GM21723 (cell line): ENCODE data around the gene ARPC5L.
"Not testable (repeated sequence)": the region's sequence is repeated elsewhere in the genome, so short reads cannot be mapped to it uniquely, and the experiment has no call there.

ENCODE experiments used
- ATAC-seq: cut with Tn5 transposase; IDR thresholded peaks from one replicate; pipeline ENCODE4 v1.9.1; 2021; ENCODE audit warnings: mild to moderate bottlenecking, moderate library complexity; ENCODE audit not compliant: unreplicated experiment

Gene ARPC5L

DNA sequence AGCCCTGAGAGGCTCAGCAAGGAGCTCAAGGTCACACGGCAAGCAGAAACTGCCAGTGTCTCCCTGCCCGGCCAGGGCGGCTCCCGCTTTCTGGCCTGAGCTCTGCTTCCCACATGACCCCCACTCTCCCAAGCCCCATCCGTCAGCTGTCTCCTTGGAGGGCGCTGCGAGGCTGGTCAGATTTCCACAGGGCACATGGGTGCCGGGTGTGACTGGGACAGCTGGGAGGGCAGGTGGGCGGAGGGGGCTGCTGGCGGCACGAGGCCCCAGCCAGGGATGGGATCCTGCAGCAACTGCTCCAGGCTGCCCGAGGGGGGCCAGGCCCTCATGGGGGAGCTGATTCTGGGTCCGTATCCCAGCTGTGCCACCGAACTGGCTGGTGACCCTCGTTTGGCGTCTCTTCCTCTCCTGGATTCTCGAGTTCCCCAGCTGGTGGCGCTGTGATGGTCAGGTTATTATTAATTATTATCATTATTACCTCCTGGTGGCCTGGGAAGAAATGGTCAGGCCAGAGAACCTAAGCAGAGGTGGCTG lies 21.6 kb upstream of the ARPC5L start:
- no peak for ATAC-seq

DNA sequence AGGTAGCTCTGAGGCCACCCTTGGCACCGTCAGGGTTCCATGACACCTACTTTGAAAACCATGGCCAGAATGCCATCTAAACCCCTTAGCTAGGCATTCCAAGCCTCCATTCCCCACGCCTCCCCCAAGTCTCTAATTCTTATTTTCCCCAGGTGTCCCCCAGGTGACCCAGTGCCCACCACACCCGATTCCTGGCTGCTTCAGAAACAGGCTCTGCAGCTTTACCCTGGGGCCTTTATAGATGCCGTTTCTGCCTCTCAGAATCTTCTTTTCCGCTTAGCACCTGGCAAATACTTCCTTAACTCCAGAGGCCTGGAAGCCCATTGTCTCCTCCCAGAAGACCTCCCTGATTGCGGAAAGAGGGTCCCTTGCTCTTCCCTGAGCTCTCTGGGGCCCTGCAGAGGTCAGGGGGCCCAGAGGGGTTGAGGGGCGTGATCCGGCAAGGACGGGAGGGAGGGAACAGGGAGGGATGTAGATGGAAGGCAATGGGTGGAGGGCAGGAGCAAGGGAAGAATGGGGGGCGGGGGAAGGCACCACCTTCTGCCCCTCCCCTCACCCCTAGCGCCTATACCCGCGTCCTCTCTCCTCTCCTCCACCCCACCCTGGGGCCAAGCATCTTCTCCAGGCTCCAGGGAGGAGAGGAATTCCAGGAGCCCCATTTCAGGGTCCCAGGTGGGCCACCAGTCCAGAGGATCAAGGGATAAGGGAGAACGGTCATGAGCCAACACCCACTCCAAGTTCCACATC lies 20.7 kb upstream of the ARPC5L start:
- ATAC-seq: no peak

DNA sequence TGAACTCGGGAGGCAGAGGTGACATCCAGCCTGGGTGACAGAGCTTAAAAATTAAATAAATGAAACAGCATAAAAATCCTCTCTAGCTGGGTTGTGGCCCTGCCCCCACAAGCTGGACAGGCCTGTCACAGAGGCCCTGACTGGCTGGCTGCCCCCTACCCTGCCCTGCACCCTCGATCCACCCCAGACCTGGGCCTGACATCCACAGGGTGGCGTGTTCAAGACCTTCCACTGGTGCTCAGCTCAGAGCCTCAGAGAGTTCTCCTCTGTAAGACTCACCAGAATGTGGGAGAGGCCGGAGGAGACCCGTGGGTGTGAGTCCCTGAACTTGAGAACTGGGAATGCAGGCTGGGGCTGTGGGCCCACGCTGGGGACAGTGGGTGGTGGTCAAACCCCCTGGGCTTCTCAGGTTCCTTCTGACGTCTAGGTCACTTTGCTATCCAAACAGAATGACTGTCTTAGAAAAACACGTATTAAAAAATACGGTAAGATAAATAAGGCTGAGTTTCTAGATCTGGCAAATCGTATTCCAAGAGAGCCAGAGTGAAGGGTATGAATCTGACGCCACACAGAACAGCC lies 18.4 kb upstream of the ARPC5L start:
- no peak for ATAC-seq

DNA sequence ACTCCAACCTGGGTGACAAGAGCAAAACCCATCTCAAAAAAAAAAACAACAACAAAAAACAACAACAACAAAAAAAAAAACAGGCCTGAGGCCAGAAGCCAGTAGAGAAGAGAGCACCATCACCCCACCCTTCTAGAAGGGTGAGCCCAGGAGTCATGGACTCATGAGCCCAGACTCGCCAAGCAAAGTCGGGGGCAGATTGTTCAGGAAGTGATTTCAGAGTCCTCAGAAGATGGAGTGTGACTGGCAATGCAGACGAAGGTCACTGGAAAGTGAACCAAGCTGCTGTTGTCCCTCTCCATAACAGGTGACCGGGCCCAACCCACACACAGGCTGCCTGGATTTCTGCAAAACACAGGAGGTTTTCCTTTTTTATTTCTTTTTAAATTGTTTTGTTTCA lies 17.6 kb upstream of the ARPC5L start:
- no peak for ATAC-seq

DNA sequence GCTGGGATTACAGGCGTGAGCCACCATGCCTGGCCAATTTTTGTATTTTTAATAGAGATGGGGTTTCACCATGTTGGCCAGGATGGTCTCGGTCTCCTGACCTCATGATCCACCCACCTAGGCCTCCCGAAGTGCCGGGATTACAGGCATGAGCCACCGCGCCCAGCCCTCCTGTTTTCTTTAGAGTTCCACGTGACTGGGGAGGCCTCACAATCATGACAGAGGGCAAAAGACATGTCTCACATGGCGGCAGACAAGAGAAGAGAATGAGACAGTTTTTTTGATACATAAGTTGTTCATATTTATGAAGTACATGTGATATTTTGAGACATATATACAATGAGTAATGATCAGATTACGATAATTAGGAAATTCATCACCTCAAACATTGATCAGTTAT lies 15.5 kb upstream of the ARPC5L start:
- ATAC-seq: not testable (repeated sequence)

DNA sequence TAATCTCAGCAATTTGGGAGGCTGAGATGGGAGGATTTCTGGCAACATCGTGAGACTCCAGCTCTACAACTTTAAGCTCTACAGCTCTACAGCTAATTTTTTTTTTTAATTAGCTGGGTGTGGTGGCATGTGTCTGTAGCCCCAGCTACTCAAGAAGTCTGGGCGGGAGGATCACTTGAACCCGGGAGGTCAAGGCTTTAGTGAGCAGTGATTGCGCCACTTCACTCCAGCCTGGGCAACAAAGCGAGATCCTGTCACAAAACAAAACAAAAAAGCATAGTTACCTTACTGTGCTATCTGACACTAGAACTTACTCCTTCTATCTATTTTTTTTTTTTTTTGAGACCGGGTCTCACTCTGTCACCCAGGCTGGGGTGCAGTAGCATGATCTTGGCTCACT lies 15.0 kb upstream of the ARPC5L start:
- ATAC-seq: no peak

DNA sequence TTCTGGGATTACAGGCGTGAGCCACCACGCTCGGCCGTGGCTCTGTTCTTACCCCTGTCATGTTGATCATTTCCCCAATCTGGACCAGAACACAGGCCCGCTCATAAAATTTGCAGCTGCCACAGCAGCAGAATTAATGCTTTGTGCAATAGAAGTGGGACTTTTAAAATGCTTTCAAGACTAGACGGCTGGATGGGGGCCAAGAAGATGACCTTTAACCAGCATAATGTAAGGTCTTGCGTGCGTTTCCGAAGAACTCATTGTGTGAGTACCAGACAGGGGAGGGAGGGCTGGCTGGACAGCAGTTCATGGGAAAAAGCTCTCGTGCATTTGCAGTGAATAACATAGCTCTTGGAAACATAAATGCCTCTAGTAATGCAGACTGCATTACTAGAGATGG lies 12.1 kb upstream of the ARPC5L start:
- ATAC-seq: no peak

DNA sequence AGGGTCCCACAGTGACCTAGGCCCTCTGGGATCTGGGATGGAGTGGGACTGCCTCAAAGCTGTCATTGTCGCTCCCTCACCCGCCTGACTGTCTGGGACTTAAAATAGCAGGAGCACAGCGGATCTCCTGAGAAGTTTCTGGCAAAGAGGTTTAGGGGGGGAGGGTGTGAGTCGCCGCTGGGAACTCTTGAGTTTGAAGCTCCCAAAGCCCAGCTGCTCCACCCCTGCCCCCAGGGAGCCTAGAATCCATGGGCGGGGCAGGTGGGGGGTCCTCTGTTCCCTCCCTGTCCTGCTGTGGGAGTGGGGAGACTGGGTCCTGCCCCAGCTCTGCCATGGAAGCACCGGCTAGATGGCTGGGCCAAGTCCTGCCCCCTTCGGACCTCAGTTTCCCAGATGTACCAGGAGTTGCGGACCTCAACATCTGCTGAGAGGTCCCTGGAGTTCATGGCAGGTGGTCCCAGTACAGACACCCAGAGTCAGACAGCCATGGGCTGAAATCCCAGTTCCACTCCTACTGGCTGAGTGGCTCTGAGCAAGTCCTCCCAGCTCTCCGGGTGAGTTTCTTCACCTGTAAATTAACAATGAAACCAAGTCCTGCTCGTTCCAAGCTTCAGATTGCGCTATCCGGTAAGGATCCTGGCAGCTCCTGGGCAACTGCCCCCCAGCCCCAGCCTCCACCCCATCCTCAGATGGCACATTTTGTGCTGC lies 9.7 kb upstream of the ARPC5L start:
- ATAC-seq: no peak

DNA sequence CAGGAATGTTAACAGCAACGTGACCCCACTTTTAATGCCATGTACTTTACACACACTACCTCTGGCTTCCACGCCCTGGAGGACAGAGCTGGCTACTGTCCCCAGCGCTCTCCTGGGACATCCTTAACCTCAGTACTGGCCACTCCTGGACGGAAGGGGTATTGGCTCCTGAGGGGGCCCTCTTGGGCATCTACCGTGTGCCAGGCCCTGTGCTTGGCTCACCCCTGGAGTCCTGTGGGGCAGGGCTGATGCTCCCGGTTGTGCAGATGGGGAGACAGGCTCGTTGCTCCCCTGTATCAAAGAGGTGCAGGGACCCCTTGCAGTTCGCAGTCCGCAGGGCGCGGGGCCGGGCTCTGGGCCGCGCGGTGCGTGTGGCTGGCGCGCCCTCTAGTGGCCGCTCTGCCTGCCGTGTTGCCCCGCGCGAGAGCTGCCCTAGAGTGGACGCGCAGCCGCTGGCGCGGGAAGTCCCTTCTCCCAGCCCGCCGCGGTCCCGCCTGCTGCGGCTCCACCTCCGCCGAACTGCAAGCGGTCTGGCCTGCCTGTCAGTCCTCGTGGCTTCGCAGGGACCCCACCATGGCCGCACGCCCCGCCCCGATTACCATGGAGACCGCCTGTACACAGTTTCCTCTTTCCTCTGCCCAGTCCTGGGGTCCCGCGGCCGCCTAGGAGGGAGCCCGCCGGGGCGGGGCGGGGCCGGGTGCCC lies 8.9 kb upstream of the ARPC5L start, which contains the start of gene WDR38:
TSS of gene WDR38 (plus strand) at position 632 of the 703 bp plus-strand sequence. CDS start 72 bp downstream, outside the sequence.
- ATAC-seq: peak; percentile 74

DNA sequence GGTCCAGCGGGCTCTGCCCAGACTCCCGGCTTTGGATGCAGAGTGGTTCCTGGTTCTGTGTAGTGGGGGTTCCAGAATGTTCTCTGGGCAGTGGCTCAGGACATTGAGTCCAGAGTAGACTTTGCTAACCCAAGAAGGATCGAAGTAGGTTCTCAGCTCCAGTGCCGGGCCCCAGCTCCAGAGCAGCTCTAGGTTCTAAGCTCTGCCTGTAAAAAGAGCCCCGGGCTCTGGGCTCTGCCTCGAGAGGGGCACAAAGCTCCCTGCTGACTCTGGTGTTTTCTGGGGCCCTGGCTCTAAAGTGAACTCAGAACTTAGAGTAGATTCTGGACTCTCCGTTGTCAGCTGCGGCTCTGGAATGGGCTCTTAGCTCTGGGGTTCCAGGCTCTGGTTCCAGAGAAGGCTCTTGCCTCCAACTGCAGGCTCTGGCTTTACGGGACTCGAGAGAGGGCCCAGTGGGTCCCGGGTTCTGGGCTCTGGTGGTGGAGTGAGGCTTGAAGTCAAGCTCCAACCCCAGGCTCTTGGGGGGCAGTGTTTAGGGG lies 8.3 kb upstream of the ARPC5L start:
- ATAC-seq: no peak

DNA sequence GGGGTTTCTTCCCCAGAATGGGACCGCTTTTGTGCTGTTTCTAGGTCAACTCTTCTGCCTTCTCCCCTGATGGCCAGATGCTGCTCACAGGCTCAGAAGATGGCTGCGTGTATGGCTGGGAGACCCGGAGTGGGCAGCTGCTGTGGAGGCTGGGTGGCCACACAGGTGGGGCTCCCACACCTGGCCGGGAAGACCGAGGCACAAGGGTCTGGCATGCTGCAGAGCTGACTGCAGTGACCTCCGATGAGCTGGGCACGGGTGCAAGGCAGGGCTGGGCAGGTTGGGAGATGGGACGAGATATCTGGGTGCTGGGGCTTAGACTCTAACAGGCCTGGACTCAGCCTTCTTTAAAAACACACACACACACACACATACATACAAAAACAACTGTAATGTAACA lies 7.8 kb upstream of the ARPC5L start:
- ATAC-seq: no peak

DNA sequence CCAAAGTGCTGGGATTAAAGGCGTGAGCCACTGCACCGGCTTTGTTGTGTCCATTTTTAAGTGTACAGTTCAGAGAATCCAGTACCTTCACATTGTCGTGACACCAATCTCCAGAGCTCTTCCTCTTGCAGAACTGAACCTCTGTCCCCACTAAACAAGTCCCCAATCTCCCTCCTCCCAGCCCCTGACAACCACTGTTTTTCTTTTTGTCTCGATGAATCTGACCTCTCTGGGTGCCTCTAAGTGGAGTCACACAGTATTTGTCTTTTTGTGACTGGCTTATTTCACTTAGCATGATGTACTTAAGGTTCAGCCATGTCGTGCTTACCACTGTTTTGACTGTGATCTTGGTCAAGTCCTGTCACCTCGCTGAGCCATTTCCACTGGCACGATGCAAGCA lies 7.1 kb upstream of the ARPC5L start:
- no peak for ATAC-seq

DNA sequence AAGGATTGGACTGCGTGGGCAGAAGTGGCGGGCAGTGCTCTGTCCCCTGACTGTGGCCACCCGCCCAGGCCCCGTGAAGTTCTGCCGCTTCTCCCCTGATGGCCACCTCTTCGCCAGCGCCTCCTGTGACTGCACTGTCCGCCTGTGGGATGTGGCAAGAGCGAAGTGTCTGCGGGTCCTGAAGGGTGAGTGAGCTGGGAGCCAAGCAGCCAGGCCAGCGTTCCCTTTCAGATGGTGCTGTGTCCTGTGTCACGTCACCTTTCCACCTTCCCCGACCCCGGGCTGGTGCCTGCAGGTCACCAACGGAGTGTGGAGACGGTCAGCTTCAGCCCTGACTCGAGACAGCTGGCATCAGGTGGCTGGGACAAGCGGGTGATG lies 6.4 kb upstream of the ARPC5L start:
- no peak for ATAC-seq

DNA sequence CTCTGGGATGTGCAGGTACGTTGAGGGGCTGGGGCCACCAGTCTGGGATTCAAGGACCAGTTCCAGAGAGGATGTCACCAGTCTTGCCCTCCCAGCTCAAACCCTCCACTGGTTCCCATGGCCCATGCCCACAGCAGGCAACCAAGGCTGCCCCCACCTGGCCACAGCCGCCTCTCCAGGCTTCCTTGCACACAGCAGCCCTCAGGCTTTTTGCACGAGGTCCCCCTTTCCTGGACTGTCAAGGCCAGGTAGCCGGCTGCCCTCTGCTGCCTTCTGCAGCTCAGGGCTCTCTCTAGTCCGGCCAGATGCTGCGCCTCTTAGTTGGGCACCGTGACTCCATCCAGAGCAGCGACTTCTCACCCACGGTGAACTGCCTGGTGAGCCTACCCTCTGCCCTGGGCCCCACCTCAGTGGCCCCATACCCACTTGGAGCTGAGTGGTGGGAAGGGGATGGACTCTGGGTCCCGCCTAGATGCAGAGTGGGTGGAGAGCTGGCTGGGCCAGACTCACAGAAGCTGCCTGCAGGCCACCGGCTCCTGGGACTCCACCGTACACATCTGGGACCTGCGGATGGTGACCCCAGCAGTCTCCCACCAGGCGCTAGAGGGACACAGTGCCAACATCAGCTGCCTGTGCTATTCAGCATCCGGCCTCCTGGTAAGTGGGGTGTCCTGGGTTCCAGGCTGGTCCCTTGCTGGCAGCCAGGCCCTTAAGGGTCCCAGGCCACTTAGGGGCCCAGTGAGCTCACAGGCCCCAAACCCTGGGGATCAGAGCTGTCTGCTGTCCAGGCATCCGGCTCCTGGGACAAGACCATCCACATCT lies 5.8 kb upstream of the ARPC5L start:
- ATAC-seq: no peak

DNA sequence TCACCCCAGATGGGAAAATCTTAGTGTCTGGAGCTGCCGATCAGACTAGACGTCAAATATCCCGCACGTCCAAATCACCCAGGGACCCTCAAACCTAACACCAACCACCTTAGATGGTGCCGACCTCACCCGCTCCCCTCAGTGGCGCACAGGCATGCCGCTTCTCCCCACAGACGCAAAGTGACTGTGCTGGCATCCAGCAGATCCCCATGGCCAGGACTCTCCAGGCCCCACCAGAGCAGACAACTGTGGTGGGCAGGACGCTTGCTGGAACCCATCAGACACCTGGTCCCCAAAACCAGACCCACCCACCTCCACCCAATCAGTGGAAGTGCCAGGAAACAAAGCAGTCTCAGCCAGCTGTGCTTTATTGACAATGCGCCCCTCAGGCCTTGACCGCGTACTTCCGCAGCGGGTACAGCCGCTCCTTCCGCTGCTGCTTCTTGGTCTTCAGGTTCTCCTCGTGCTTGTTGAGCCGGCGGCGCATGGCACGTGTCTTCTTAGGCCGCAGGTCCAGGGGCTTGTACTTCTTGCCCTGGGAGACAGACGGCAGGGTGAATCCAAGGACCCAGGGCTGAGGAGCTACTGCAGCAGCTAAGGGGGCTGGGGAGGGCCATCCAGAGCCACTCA lies 4.3 kb upstream of the ARPC5L start:
- no peak for ATAC-seq

DNA sequence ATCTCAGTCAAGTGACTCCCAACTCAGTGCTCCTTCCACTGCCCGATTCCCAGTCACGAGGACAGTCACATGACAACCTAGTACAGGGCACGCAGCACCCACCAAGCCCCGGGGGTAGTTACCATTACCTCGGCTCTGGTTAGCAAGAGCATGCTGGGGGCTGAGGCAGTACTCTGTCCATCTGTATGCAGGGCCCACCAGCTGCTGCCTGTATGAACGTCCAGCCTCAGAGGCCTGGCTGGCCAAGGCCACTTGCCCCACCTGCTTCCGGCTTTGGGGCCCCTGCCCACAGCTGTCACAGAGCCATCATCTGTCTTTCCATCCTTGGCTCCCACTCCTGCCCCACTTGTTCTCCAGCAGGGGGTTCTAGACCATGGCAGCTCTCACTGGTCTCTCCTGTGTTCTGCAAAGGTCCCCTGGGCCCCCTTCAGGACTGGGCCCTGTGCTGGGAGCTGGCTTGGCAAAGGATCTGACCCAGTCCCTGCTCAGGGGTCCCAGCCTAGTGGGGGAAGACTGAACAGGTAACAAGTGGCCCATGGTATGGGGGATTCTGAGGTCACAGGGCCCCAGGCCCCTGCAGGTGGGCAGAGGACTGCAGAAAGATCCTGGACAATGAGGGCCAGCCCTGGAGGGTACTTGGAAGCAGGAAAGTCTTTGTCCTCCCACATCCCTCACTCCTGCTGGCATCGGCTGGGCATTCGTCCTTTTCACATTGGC lies 3.4 kb upstream of the ARPC5L start:
- no peak for ATAC-seq

DNA sequence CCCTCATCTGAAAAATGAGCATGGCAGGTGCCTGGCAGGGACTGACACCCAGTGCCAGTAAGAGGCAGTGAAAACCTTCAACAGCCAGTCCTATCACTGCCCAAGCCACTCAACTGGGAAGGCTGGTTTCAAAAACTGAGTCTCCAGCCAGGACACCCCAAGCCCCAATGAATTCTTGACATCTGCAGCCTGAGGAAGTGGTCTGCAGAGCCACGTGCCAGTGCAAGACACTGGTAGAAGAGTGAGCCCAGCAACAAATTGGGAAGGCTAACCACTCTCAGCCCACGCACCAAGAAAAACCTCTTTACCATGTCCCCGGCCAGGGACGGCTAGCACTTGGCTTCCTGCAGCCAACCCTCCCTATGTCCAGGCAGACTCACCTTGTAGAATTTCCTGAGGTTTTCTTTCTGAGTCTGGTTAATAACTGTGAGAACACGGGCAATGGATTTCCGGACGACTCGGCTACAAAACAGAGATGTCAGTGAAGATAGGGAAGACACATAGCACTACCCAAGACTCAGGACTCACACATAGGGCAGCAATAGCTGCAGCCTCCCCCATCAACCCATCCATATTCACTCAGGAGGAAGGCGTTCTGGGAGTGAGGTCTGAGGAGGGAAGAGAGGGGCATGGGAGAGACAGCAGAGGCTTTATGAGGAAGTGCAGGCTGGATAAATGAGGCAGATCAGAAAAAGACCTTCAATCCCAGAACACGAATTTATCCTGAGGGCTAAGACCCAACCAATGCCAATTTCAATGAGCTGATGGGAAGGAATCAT lies 1.9 kb upstream of the ARPC5L start:
- no peak for ATAC-seq

DNA sequence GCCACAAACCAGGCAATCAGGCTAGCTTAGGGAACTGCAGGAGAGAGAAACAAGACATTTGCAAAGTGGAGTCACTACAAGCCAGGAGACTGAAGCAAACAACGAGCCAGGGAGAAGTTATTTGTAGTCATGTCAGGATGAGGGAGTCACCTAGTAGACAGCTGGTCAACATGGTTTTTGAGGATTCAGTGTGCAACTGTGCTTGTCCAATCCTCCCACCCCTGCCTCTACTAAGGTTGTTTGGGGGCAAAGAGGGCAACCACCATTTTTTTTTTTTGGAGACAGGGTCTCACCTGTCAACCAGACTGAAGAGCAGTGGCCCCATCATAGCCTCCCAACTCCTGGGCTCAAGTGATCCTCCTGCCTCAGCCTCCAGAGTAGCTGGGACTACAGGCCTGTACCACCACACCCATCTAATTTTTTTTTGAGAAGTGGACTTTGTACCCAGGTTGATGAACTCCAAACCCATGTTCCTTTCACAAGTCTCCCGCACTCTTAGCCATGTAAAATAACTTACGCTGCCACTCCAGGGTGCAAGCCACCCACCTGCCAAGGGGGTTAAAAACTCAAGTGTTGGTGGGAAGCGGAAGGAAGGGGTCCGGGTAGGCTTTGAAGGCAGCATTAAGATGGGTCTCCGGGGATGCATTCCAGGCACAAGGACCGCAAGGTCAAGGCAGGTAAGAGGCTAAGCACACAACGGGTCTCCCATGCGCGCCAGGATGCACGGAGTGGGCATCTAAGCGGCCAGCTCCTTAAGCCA lies 1.2 kb upstream of the ARPC5L start:
- ATAC-seq: no peak
